Measurements from ENCODE around the gene VCAN.

DNA sequence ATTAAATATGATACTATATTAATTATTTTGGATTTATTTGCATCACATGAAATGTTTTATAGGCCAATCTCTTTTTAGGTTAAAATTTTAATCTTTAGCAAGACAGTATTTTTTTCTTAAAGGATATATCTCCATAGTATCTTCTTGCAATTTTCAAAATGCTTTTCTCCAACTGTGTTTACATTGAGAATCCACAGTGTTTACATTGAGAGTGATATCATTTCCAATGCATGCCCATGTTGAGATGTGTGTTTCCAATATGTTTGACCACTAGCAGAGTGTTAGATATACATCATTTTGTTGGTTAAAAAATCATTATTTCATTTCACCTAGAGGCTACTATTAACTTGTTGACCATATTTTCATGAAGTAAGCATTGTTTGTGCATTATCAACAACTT is 17.3 kb downstream of the VCAN start:
- TF ChIP-seq, protein P1, sequence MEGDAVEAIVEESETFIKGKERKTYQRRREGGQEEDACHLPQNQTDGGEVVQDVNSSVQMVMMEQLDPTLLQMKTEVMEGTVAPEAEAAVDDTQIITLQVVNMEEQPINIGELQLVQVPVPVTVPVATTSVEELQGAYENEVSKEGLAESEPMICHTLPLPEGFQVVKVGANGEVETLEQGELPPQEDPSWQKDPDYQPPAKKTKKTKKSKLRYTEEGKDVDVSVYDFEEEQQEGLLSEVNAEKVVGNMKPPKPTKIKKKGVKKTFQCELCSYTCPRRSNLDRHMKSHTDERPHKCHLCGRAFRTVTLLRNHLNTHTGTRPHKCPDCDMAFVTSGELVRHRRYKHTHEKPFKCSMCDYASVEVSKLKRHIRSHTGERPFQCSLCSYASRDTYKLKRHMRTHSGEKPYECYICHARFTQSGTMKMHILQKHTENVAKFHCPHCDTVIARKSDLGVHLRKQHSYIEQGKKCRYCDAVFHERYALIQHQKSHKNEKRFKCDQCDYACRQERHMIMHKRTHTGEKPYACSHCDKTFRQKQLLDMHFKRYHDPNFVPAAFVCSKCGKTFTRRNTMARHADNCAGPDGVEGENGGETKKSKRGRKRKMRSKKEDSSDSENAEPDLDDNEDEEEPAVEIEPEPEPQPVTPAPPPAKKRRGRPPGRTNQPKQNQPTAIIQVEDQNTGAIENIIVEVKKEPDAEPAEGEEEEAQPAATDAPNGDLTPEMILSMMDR (IDR thresholded peaks at IDR 0.05): no peak
- TF ChIP-seq POLR2AphosphoS5 (IDR thresholded peaks at IDR 0.05): no peak
